OCI-LY1 (cell line): ENCODE measurements around the gene EIF4EBP3.

Experiments used
- CTCF ChIP-seq: fragments of 200-600 bp; sonication (generic), shearing (Covaris generic); IDR thresholded peaks from 2 replicates; pipeline ENCODE4 v1.5.1; 2017; ENCODE audit warnings: mild to moderate bottlenecking, antibody characterized with exemption, low read length, moderate library complexity, mixed read lengths
- EZH2 ChIP-seq: fragments of 200-600 bp; sonication (generic), shearing (Covaris generic); IDR thresholded peaks from 2 replicates; pipeline ENCODE4 v1.8.0; 2017; ENCODE audit warnings: borderline replicate concordance, mixed run types, mild to moderate bottlenecking, antibody characterized with exemption, low read length, moderate library complexity, mixed read lengths

GRCh38 chr5:140566665-140567064, 19.2 kb downstream of the EIF4EBP3 start:
- TF ChIP-seq CTCF (no peak), EZH2 (no peak)
